Measurements from ENCODE around the gene NEIL1. TPM values are rescaled to one million over a fixed set of nuclear protein-coding genes. Genes with fewer than 3 reads are reported as not detected.
"Not testable (repeated sequence)": the region's sequence is repeated elsewhere in the genome, so short reads cannot be mapped to it uniquely, and the experiment has no call there.

The NEIL1 gene
- total and polyA plus RNA-seq, 4 experiments from 2014 or later = 1.5 to 16.4 (median 7.8) TPM

DNA sequence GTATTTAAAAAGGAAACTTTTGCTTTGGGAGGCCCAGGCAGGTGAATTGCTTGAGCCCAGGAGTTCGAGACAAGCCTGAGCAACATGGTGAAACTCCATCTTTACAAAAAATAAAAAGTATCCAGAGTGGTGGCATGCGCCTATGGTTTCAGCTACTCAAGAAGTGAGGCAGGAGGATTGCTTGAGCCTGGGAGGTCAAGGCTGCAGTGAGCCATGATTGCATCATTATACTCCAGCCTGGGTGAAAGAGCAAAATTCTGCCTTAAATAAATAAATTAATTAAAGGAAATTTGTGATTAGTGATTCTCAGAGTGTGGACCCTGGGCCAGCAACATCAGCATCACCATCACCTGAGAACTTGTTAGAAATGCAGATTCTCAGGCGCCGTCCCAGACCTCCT lies 20.9 kb upstream of the NEIL1 start:
- no peak for DNase-seq
- POLR2A ChIA-PET (ENCODE audit: partially characterized antibody) = no interaction called here

DNA sequence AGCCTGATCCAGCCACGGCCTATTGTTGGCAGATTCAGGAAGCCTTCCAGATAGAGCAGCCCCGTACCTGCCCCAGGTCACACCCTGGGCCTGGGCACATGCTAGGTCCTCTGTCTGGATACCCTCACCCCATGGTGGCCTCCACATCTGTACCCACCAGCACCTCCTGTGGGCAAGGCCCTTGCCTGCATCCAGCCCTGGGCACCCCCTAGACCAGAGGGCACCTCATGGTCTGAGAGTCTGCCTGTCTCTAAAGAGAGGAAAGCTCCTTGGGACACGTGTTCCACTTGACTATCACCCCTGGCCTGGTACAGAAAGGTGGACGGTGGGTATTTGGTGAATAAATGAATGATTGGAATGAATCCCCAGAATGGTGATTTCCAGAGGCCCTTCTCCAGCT lies 19.8 kb upstream of the NEIL1 start:
- CTCF ChIA-PET (ENCODE audit: partially characterized antibody) = no interaction called here
- H3K4me3 Mint-ChIP-seq = no peak overlapping the region
- Histone ChIP-seq H3K36me3 (ENCODE audit: insufficient read depth, low read length) (no peaks in the 10 kb centered on the region), H3K27me3 (ENCODE audit: insufficient read depth, low read length) (no peaks in the 10 kb centered on the region), H3K4me1 (ENCODE audit: insufficient read depth, low read length) (no peaks in the 10 kb centered on the region), H3K27ac (ENCODE audit: low read depth, low read length) (no peak overlapping the region), H3K4me3 (ENCODE audit: low read length in 2 of 2) (no peak overlapping the region), H3K9me3 (ENCODE audit: control insufficient read depth in 1 of 2, low read length in 2 of 2) (no peaks in the 10 kb centered on the region)
- H3K4me1 Mint-ChIP-seq = no peaks in the 10 kb centered on the region
- no peaks in the 10 kb centered on the region for H3K27me3 Mint-ChIP-seq
- no peaks in the 10 kb centered on the region for H3K9me3 Mint-ChIP-seq
- POLR2A ChIA-PET (ENCODE audit: partially characterized antibody) = no interaction called here
- H3K27ac Mint-ChIP-seq = no peak overlapping the region
- no peaks in the 10 kb centered on the region for H3K36me3 Mint-ChIP-seq
- DNase-seq = no peak
- intact Hi-C loops (cut with micrococcal nuclease) = no loop called here

More for the DNA sequence above, 20.9 kb upstream of the NEIL1 start:
- H3K27me3 Mint-ChIP-seq = no peaks in the 10 kb centered on the region
- no peaks in the 10 kb centered on the region for H3K36me3 Mint-ChIP-seq
- intact Hi-C loops (cut with micrococcal nuclease) = no loop called here
- Histone ChIP-seq H3K27ac (ENCODE audit: low read depth, low read length) (no peak overlapping the region), H3K4me3 (ENCODE audit: low read length in 2 of 2) (no peak overlapping the region), H3K9me3 (ENCODE audit: control insufficient read depth in 1 of 2, low read length in 2 of 2) (no peaks in the 10 kb centered on the region), H3K36me3 (ENCODE audit: insufficient read depth, low read length) (no peaks in the 10 kb centered on the region), H3K4me1 (ENCODE audit: insufficient read depth, low read length) (no peaks in the 10 kb centered on the region), H3K27me3 (ENCODE audit: insufficient read depth, low read length) (no peaks in the 10 kb centered on the region)
- no peak overlapping the region for H3K27ac Mint-ChIP-seq
- CTCF ChIA-PET (ENCODE audit: partially characterized antibody) = no interaction called here
- no peak overlapping the region for H3K4me3 Mint-ChIP-seq
- no peaks in the 10 kb centered on the region for H3K4me1 Mint-ChIP-seq
- no peaks in the 10 kb centered on the region for H3K9me3 Mint-ChIP-seq

DNA sequence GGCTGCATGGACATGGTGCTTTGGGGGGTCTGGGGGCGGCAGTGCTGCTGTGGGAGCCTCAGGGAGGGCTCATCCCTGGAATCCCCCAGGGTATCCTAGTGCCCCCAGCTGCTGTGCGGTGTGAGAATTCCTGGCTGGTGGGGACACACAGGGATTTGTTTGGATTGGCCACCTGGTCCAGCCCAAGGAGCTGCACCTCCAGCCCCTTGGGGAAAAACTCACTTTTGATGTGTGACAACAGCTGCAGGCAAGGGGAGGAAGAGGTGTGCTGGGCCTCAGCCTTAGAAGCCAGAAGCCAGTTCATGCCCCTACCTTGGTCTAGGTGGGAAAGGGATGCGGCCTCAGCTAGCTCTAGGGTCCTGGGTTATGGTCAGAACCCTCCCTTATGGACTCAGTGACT lies 19.3 kb upstream of the NEIL1 start:
- ChIA-PET CTCF (ENCODE audit: partially characterized antibody) (no interaction called here), POLR2A (ENCODE audit: partially characterized antibody) (no interaction called here)
- H3K27me3 ChIP-seq (ENCODE audit: insufficient read depth, low read length) = no peaks in the 10 kb centered on the region

DNA sequence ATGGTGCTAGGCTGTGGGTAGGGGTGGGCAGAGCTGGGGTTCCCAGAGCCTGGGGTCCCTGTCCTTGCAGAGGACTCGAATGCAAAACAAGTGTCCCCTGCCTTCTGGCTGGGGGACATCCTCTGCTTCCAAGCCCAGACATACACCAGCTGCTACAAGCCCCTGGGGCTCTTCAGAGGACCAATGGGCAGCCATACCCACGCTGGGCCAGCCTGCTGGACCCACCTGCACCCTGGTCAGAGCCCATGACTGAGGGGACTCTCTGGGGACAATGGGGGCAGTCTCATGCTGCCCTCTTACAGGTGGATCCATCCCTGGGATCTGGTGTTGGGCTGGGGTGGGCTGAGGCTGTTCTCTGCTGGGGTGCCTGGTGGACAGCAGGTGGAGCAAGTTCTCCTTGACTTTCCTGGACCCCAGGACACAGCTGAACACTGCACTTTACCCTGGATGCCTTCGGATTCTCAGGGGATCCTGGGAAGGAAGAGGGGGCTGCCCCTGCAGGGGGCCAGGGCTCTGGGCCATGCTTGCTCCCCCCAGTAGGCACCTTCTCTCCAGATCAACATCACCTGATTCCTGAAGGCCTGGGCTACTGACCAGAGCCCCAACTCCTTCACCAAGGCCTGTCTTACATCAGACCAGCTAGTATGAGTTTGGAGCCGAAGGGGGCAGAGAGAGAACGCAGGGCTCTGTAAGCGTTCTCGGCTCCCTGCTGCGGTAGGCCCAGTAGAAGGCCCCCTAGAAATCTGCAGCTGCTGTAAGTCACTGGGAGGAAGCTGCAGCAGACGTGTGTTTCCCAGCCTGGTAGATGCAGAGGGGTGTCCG lies 18.1 kb upstream of the NEIL1 start:
- ChIA-PET POLR2A (ENCODE audit: partially characterized antibody) (no interaction called here), CTCF (ENCODE audit: partially characterized antibody) (no interaction called here)
- Histone ChIP-seq H3K36me3 (ENCODE audit: insufficient read depth, low read length) (no peaks in the 10 kb centered on the region), H3K4me3 (ENCODE audit: low read length in 2 of 2) (no peak overlapping the region), H3K27ac (ENCODE audit: low read depth, low read length) (no peak overlapping the region), H3K27me3 (ENCODE audit: insufficient read depth, low read length) (no peaks in the 10 kb centered on the region), H3K9me3 (ENCODE audit: control insufficient read depth in 1 of 2, low read length in 2 of 2) (no peaks in the 10 kb centered on the region), H3K4me1 (ENCODE audit: insufficient read depth, low read length) (no peaks in the 10 kb centered on the region)
- intact Hi-C loops (cut with micrococcal nuclease) = no loop called here
- DNase-seq = no peak
- Mint-ChIP-seq H3K4me1 (no peaks in the 10 kb centered on the region), H3K9me3 (no peaks in the 10 kb centered on the region), H3K4me3 (no peak overlapping the region), H3K27ac (no peak overlapping the region), H3K27me3 (no peaks in the 10 kb centered on the region), H3K36me3 (no peaks in the 10 kb centered on the region)

More for the DNA sequence above, 19.3 kb upstream of the NEIL1 start:
- Mint-ChIP-seq H3K27ac (no peak overlapping the region), H3K36me3 (no peaks in the 10 kb centered on the region), H3K27me3 (no peaks in the 10 kb centered on the region), H3K4me3 (no peak overlapping the region), H3K4me1 (no peaks in the 10 kb centered on the region), H3K9me3 (no peaks in the 10 kb centered on the region)
- no peak overlapping the region for H3K4me3 ChIP-seq (ENCODE audit: low read length in 2 of 2)
- no peaks in the 10 kb centered on the region for H3K36me3 ChIP-seq (ENCODE audit: insufficient read depth, low read length)
- H3K27ac ChIP-seq (ENCODE audit: low read depth, low read length) = no peak overlapping the region
- no peaks in the 10 kb centered on the region for H3K4me1 ChIP-seq (ENCODE audit: insufficient read depth, low read length)
- intact Hi-C loops (cut with micrococcal nuclease) = no loop called here
- no peak for DNase-seq
- H3K9me3 ChIP-seq (ENCODE audit: control insufficient read depth in 1 of 2, low read length in 2 of 2) = no peaks in the 10 kb centered on the region

DNA sequence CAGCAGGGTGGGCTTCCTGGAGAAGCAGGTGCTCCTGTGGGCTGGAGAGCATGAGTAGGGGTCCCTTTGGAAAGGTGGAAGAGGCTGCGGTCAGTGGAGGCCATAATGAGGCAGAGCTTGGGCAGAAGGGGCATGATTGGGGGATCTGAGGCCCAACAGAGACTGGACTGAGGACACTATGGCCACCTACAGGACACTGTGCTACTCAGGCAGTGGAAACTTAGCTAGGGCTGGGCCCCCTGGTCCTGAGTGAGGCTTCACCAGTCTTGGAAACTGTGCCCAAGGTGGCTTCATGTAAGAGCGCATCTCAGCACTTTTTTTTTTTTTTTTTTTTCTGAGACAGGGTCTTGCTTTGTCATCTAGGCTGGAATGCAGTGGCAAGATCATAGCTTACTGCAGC lies 17.3 kb upstream of the NEIL1 start:
- no peaks in the 10 kb centered on the region for H3K27me3 ChIP-seq (ENCODE audit: insufficient read depth, low read length)
- H3K9me3 ChIP-seq (ENCODE audit: control insufficient read depth in 1 of 2, low read length in 2 of 2) = no peaks in the 10 kb centered on the region
- DNase-seq = no peak
- Mint-ChIP-seq H3K4me1 (no peaks in the 10 kb centered on the region), H3K4me3 (no peak overlapping the region), H3K9me3 (no peaks in the 10 kb centered on the region), H3K27ac (no peak overlapping the region), H3K27me3 (no peaks in the 10 kb centered on the region), H3K36me3 (no peaks in the 10 kb centered on the region)
- intact Hi-C loops (cut with micrococcal nuclease) = no loop called here
- no peak overlapping the region for H3K27ac ChIP-seq (ENCODE audit: low read depth, low read length)
- no peaks in the 10 kb centered on the region for H3K36me3 ChIP-seq (ENCODE audit: insufficient read depth, low read length)
- ChIA-PET POLR2A (ENCODE audit: partially characterized antibody) (no interaction called here), CTCF (ENCODE audit: partially characterized antibody) (no interaction called here)
- H3K4me1 ChIP-seq (ENCODE audit: insufficient read depth, low read length) = no peaks in the 10 kb centered on the region
- no peak overlapping the region for H3K4me3 ChIP-seq (ENCODE audit: low read length in 2 of 2)

DNA sequence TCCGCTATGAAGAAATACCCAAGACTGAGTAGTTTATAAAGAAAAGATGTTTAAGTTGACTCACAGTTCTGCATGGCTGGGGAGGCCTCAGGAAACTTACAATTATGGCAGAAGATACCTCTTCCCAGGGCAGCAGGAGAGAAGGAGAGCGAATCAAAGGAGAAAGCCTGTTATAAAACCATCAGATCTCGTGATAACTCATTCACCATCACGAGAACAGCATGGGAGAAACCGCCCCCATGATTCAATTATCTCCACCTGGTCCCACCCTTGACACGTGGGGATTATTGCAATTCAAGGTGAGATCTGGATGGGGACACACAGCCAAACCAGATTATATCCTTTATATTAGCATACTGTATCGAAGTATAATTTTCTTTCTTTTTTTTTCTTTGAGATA lies 14.7 kb upstream of the NEIL1 start:
- H3K27me3 ChIP-seq (ENCODE audit: insufficient read depth, low read length); intact Hi-C loops (cut with micrococcal nuclease); H3K36me3 Mint-ChIP-seq; H3K4me3 ChIP-seq (ENCODE audit: low read length in 2 of 2); H3K27ac ChIP-seq (ENCODE audit: low read depth, low read length); H3K4me3 Mint-ChIP-seq; CTCF ChIA-PET (ENCODE audit: partially characterized antibody); H3K27ac Mint-ChIP-seq; H3K36me3 ChIP-seq (ENCODE audit: insufficient read depth, low read length); H3K9me3 Mint-ChIP-seq; DNase-seq; H3K27me3 Mint-ChIP-seq; POLR2A ChIA-PET (ENCODE audit: partially characterized antibody); H3K9me3 ChIP-seq (ENCODE audit: control insufficient read depth in 1 of 2, low read length in 2 of 2): not testable (repeated sequence)
- peaks cover 15% of the 10 kb centered on the region for H3K4me1 ChIP-seq (ENCODE audit: insufficient read depth, low read length)
- peaks cover 9 to 21% (median 16%) of the 10 kb centered on the region in 4 donors for H3K4me1 Mint-ChIP-seq

DNA sequence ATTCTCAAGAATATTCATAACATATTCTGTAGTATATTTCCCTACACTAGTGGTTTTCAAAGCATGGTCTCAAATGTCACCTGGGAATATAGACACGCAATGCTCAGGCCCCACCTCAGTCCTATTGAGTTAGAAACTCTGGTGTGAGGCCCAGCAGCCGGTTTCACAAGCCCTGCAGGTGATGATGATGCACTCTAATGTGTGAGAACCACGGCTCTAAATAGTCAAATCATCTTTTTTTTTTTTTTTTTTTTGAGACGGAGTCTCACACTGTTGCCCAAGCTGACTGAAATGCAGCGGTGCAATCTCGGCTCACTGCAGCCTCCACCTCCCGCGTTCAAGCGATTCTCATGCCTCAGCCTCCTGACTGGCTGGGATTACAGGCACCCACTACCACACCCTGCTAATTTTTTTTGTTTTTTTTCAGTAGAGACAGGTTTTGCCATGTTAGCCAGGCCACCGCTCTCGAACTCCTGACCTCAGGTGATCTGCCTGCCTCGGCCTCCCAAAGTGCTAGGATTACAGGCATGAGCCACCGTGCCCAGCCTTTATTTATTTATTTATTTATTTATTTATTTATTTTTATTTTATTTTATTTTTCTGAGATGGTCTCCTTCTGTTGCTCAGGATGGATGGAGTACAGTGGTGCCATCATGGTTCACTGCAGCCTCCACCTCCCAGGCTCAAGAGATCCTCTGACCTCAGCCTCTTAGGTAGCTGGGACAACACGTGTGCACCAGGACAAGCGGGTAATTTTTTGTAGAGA lies 13.0 kb upstream of the NEIL1 start:
- POLR2A ChIA-PET (ENCODE audit: partially characterized antibody) = interaction anchor here (1.4 to 3.4 kb wide), 2 partner anchors 17 to 34 kb away, joined by 4 to 21 read pairs; partner anchors contain the start of gene MAN2C1

More for the DNA sequence above, 13.0 kb upstream of the NEIL1 start:
- intact Hi-C loops (cut with micrococcal nuclease); H3K27ac ChIP-seq (ENCODE audit: low read depth, low read length); H3K9me3 ChIP-seq (ENCODE audit: control insufficient read depth in 1 of 2, low read length in 2 of 2); H3K4me3 ChIP-seq (ENCODE audit: low read length in 2 of 2); H3K27me3 ChIP-seq (ENCODE audit: insufficient read depth, low read length); H3K36me3 Mint-ChIP-seq; H3K9me3 Mint-ChIP-seq; H3K27ac Mint-ChIP-seq; H3K27me3 Mint-ChIP-seq; DNase-seq; H3K36me3 ChIP-seq (ENCODE audit: insufficient read depth, low read length): not testable (repeated sequence)
- Mint-ChIP-seq H3K4me1 (peaks cover 9 to 26% (median 18%) of the 10 kb centered on the region in 4 donors), H3K4me3 (peak overlapping the region in 1 of 8 donors; percentile 17)
- CTCF ChIA-PET (ENCODE audit: partially characterized antibody) = interaction anchor here (2.4 kb wide), 1 partner anchor 34 kb away, joined by 12 read pairs; the partner anchor contains the start of gene MAN2C1
- peaks cover 15% of the 10 kb centered on the region for H3K4me1 ChIP-seq (ENCODE audit: insufficient read depth, low read length)

Data from CD4-positive, alpha-beta memory T cell (primary cell).